Esophagus muscularis mucosa (tissue), 4 donors: ENCODE measurements around the gene GNG12. TPM values are rescaled to one million over a fixed set of nuclear protein-coding genes. Genes with fewer than 3 reads are reported as not detected.

Experiments
- DNase-seq: peaks from one replicate; pipeline ENCODE4 v3.0.0-alpha.2; 2017; ENCODE audit errors: extremely low spot score
- H3K27ac ChIP-seq, 4 donors: fragments of 200-600 bp; sonication (generic); replicated peaks in 1 of 4; 1 replicate in 3 of 4; 2 replicates in 1 of 4; pipeline ENCODE4 v1.5.1; 2016 to 2019; ENCODE audit warnings: mild to moderate bottlenecking in 1 of 4
- H3K27me3 ChIP-seq, 4 donors: fragments of 200-600 bp; sonication (generic); one replicate each; pipeline versions ENCODE4 v1.5.1 to v1.6.0; 2016 to 2019
- H3K36me3 ChIP-seq, 4 donors: fragments of 200-600 bp; sonication (generic); one replicate each; pipeline ENCODE4 v1.5.1; 2016 to 2019
- H3K4me1 ChIP-seq, 4 donors: fragments of 200-600 bp; sonication (generic); one replicate each; pipeline ENCODE4 v1.5.1; 2016 to 2019
- H3K4me3 ChIP-seq, 4 donors: fragments of 200-600 bp; sonication (generic); 1 replicate in 2 of 4; 2 replicates in 2 of 4; pipeline ENCODE4 v1.5.1; 2016 to 2019; ENCODE audit warnings: mild to moderate bottlenecking in 4 of 4, moderate library complexity in 1 of 4
- H3K9me3 ChIP-seq, 4 donors: fragments of 200-600 bp; sonication (generic); 1 replicate in 3 of 4; 2 replicates in 1 of 4; pipeline ENCODE4 v1.5.1; 2016 to 2019
- EP300 ChIP-seq: sonication (generic); formaldehyde crosslinking; IDR thresholded peaks from one replicate; pipeline ENCODE4 v1.6.1; 2017; ENCODE audit warnings: antibody characterized with exemption
- POLR2A ChIP-seq: fragments of 450-650 bp; IDR thresholded peaks from one replicate; pipeline ENCODE4 v1.6.1; 2017; ENCODE audit warnings: antibody characterized with exemption, moderate library complexity, mild to moderate bottlenecking, low read depth
- POLR2AphosphoS5 ChIP-seq, 2 donors: sonication (generic); formaldehyde crosslinking; IDR thresholded peaks; one replicate each; pipeline ENCODE4 v1.6.1; 2017; ENCODE audit warnings: antibody characterized with exemption in 2 of 2
- WGBS: methylation state at CpG from one replicate; pipeline ENCODE4 v1.1.5; 2018; 5-methylcytosine and 5-hydroxymethylcytosine counted together
- intact Hi-C: fragments of 100-400 bp; cut with DNase I; formaldehyde crosslinking; loops from one replicate; pipeline ENCODE4 v1.15.1; 2023
- total RNA-seq, 4 donors: library from RNA; depleted of rRNA; stranded (reverse); fragments of >200 nt; gene quantifications; one replicate each; pipeline versions ENCODE4 v1.1.0 to v1.2.1, GENCODE V29; 2016
- TF ChIP-seq, protein P1 (sequence below), 3 experiments: fragments of 200-600 bp in 2 of 3; fragments of 450-650 bp in 1 of 3; sonication (generic) in 2 of 3; IDR thresholded peaks; one replicate each; pipeline ENCODE4 v1.5.1; 2017 to 2019; ENCODE audit warnings: antibody characterized with exemption in 3 of 3, mild to moderate bottlenecking in 2 of 3, moderate library complexity in 1 of 3

GNG12 gene
- total RNA-seq, 4 donors from 2014 or later, result 108 to 118 (median 111) TPM

DNA sequence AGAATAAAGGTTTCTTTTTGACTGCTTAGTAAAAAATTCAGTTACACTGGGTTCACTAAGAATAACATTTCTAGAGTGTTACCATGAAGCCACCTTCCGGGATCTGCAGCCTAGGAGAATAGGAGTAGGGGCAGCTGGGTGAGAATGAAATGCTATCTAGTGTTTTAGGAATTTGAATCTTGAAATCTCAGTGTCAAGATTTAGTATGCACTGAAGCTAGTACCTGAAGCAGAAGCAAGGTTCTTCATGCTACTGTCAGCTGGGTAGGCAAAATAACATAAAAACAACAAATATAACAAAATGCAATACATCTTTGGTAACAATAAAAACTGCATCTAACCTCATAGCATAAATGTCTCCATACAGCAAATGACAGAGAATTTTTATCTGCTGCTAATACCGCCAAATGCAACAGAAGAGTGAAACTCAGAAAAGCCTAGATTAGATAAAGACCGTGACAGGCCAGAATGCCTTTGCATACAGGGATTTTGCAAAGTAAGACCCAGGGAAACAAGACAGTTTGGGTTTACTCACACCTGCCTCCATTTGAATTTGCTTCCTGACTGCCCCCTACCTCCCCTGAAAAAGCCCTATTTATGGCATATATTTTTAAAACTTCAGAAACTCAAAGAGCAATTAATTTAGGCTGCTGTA is 90.1 kb downstream of the GNG12 start:
- H3K9me3 ChIP-seq, result no peaks in the 10 kb centered on the region
- intact Hi-C loops, result no loop called here
- peaks cover 25 to 52% (median 43%) of the 10 kb centered on the region in 4 donors for H3K4me1 ChIP-seq
- H3K27ac ChIP-seq, result no peak overlapping the region
- H3K4me3 ChIP-seq, result no peak overlapping the region
- no peaks in the 10 kb centered on the region for H3K27me3 ChIP-seq
- no peak for TF ChIP-seq POLR2A
- no peak for TF ChIP-seq EP300
- TF ChIP-seq, protein P1, sequence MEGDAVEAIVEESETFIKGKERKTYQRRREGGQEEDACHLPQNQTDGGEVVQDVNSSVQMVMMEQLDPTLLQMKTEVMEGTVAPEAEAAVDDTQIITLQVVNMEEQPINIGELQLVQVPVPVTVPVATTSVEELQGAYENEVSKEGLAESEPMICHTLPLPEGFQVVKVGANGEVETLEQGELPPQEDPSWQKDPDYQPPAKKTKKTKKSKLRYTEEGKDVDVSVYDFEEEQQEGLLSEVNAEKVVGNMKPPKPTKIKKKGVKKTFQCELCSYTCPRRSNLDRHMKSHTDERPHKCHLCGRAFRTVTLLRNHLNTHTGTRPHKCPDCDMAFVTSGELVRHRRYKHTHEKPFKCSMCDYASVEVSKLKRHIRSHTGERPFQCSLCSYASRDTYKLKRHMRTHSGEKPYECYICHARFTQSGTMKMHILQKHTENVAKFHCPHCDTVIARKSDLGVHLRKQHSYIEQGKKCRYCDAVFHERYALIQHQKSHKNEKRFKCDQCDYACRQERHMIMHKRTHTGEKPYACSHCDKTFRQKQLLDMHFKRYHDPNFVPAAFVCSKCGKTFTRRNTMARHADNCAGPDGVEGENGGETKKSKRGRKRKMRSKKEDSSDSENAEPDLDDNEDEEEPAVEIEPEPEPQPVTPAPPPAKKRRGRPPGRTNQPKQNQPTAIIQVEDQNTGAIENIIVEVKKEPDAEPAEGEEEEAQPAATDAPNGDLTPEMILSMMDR (IDR thresholded peaks at IDR 0.05), result no peak
- no peak for TF ChIP-seq POLR2AphosphoS5 (IDR thresholded peaks at IDR 0.05)
- 82% methylated on average over 3 of the region's 3 CpGs for WGBS
- H3K36me3 ChIP-seq, result no peaks in the 10 kb centered on the region
- DNase-seq, result no peak

DNA sequence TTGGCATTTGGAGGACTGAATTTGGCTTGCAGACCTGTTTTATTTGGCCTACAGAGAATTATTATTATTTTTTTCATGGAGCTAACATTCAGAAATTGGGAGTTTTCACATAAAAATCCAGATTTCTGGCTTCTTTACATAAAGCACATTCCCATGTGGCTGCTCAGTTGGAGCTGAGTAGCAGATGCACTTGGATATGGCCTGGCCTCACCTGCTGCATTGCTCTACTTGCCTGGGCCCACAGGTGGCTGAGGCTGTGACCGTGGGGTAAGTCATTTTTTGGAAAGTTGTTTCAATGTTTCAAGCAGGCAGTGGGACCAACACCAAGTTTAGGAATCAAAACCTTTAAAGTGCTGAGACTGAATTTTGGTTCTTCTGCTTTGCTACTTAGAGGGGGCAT is 91.5 kb downstream of the GNG12 start:
- Histone ChIP-seq H3K36me3 (no peaks in the 10 kb centered on the region), H3K4me1 (peaks cover 16 to 50% (median 38%) of the 10 kb centered on the region in 4 donors), H3K9me3 (no peaks in the 10 kb centered on the region), H3K27me3 (no peaks in the 10 kb centered on the region), H3K27ac (no peak overlapping the region), H3K4me3 (no peak overlapping the region)
- 86% methylated on average over 1 of the region's 1 CpG for WGBS
- no peak for DNase-seq
- TF ChIP-seq POLR2A (no peak), EP300 (no peak), POLR2AphosphoS5 (IDR thresholded peaks at IDR 0.05) (no peak)
- TF ChIP-seq, protein P1 (IDR thresholded peaks at IDR 0.05), result no peak
- intact Hi-C loops, result no loop called here

DNA sequence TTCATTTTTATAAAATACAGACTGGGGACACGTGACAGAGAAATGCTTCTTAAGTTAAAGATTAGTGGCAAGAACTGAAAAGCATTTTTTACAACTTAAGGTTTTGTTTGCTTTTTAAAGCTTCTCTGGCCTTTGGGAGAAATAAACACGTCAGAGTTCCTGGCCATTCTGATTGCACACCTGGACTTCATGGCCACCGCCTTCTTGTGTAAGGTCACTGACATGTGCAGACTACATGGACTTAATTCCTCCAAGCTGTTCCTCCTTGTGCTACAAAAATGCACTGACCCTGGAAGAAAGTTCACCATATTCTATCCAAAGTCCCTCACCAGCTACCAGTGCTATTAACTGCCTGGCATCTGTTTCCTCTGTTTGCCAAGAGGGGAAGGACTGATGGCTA is 92.1 kb downstream of the GNG12 start:
- H3K27ac ChIP-seq, result no peak overlapping the region
- H3K4me3 ChIP-seq, result no peak overlapping the region
- WGBS, result 78% methylated on average over 3 of the region's 3 CpGs
- no peaks in the 10 kb centered on the region for H3K36me3 ChIP-seq
- TF ChIP-seq EP300, result no peak
- no peak for TF ChIP-seq POLR2A
- no peak for TF ChIP-seq POLR2AphosphoS5 (IDR thresholded peaks at IDR 0.05)
- TF ChIP-seq, protein P1 (IDR thresholded peaks at IDR 0.05), result no peak
- no peaks in the 10 kb centered on the region for H3K9me3 ChIP-seq
- intact Hi-C loops, result no loop called here
- no peak for DNase-seq
- no peaks in the 10 kb centered on the region for H3K27me3 ChIP-seq
- H3K4me1 ChIP-seq, result peaks cover 20 to 50% (median 38%) of the 10 kb centered on the region in 4 donors

DNA sequence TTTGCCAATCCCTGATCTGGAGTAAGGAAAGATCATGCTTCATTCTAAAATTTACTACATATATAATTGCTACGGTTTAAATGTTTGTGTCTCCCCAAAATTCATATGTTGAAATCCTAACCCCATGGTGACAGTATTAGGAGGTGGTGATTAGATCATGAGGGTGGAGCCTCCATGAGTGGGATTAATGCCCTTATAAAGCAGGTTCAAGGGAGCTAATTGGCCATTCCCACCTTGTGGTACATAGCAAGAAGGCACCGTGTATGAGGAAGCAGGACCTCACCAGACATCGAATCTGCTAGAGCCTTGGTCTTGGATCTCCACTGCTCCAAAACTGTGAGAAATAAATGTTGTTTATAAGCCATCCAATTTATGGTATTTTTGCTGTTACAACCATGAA is 92.7 kb downstream of the GNG12 start:
- Histone ChIP-seq H3K9me3 (no peaks in the 10 kb centered on the region), H3K36me3 (no peaks in the 10 kb centered on the region), H3K27ac (no peak overlapping the region), H3K27me3 (no peaks in the 10 kb centered on the region), H3K4me3 (no peak overlapping the region), H3K4me1 (peaks cover 23 to 51% (median 38%) of the 10 kb centered on the region in 4 donors)
- no peak for TF ChIP-seq EP300
- TF ChIP-seq POLR2AphosphoS5 (IDR thresholded peaks at IDR 0.05), result no peak
- TF ChIP-seq, protein P1 (IDR thresholded peaks at IDR 0.05), result no peak
- DNase-seq, result no peak
- intact Hi-C loops, result no loop called here
- WGBS, result 95% methylated on average over 3 of the region's 3 CpGs

DNA sequence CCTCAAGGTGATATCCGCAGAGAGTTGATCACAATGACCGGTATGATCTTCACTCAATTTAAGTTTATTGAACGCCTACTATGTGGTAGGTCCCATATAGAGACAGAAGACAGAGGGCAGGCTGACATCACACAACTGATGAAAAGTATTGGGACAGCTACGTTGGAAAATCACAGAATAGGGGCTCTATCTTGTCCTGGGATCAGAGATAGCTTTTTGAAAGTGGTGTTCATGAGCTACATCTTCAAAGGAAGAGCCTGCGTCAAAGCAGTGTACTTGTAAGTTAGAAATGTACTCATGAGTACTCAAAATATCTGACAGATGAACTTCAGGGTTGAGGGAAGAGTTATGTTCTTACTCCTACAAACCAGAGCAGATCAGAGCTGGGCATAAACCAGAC is 93.9 kb downstream of the GNG12 start:
- H3K27me3 ChIP-seq, result no peaks in the 10 kb centered on the region
- peaks cover 28 to 57% (median 45%) of the 10 kb centered on the region in 4 donors for H3K4me1 ChIP-seq
- no peaks in the 10 kb centered on the region for H3K36me3 ChIP-seq
- no peak overlapping the region for H3K4me3 ChIP-seq
- intact Hi-C loops, result no loop called here
- 97% methylated on average over 5 of the region's 5 CpGs for WGBS
- no peak overlapping the region for H3K27ac ChIP-seq
- no peak for DNase-seq
- TF ChIP-seq POLR2A (no peak), POLR2AphosphoS5 (IDR thresholded peaks at IDR 0.05) (no peak), EP300 (no peak)
- TF ChIP-seq, protein P1 (IDR thresholded peaks at IDR 0.05), result no peak
- no peaks in the 10 kb centered on the region for H3K9me3 ChIP-seq
